Pancreas (tissue), 10 donors: ENCODE measurements around the gene AFAP1L2. TPM values are rescaled to one million over a fixed set of nuclear protein-coding genes. Genes with fewer than 3 reads are reported as not detected.
A peak's percentile ranks its signal among the peaks of the same experiment; 100 is the strongest.

ENCODE experiments used
- ATAC-seq, 4 donors: fragments of 200-7000 bp; cut with Tn5 transposase; one replicate each; pipeline versions ENCODE4 v1.8.0 to v1.9.1; 2020; ENCODE audit warnings: mild to moderate bottlenecking in 4 of 4, moderate library complexity in 4 of 4
- DNase-seq, 6 donors: peaks; one replicate each; pipeline ENCODE4 v3.0.0-alpha.2; 2020
- FAIRE-seq: peaks from 2 replicates; lab custom pipeline; 2012; peaks lifted over from hg19 to GRCh38; lab: Jason Lieb, UNC
- H3K27ac ChIP-seq, 4 donors: fragments of 200-600 bp; sonication (generic); 1 replicate in 3 of 4; 2 replicates in 1 of 4; pipeline versions ENCODE4 v1.5.0 to v1.8.0; 2020
- H3K27me3 ChIP-seq, 4 donors: fragments of 200-600 bp; one replicate each; pipeline ENCODE4 v1.8.0; 2021
- H3K36me3 ChIP-seq, 3 donors: fragments of 200-600 bp; sonication (generic) in 1 of 3; one replicate each; pipeline versions ENCODE4 v1.5.0 to v1.8.0; 2020 to 2021
- H3K4me1 ChIP-seq, 3 donors: fragments of 200-600 bp; one replicate each; pipeline ENCODE4 v1.8.0; 2021
- H3K4me3 ChIP-seq, 4 donors: fragments of 200-600 bp; sonication (generic) in 2 of 4; one replicate each; pipeline versions ENCODE4 v1.5.0 to v1.8.0; 2020 to 2021
- H3K9me3 ChIP-seq, 4 donors: fragments of 200-600 bp; one replicate each; pipeline ENCODE4 v1.8.0; 2021
- whole genome bisulfite sequencing, 2 donors: extraction: QIAGEN DNeasy Blood & Tissue Kit; methylation state at CpG; one replicate each; pipeline ENCODE4 v1.1.7; 2013; 5-methylcytosine and 5-hydroxymethylcytosine counted together
- intact Hi-C, 3 donors: fragments of 100-400 bp; cut with DNase I; formaldehyde crosslinking; loops; one replicate each; pipeline versions ENCODE4 v1.11.1 to v1.14.2; 2022
- polyA plus RNA-seq, 2 donors: library from polyadenylated mRNA; stranded (reverse); fragments of 200-250 nt; gene quantifications; one replicate each; pipeline ENCODE4 v1.2.3, GENCODE V29; 2013
- total RNA-seq, 6 donors: library from RNA; stranded (reverse); fragmentation: NEBNext Ultra II Directional in 4 of 6; extraction: Animal tissue kit (Norgen Biotek cat#: 25700) in 4 of 6; gene quantifications; one replicate each; pipeline versions ENCODE4 v1.2.1 to v1.2.4, GENCODE V29; 2021 to 2023
- TF ChIP-seq, protein P1 (sequence below), 4 donors: fragments of 200-600 bp; sonication (generic) in 3 of 4; IDR thresholded peaks; one replicate each; pipeline versions ENCODE4 v1.5.0 to v1.8.0; 2021; ENCODE audit warnings: antibody characterized with exemption in 4 of 4
- donor health status: healthy with polysubstance abuse.
- donor health status: DM: no; HTN: no; CAD: no; lungs with moderate emphysema.
- donor health status: DM: no; HTN: no; CAD: no.
- donor health status: control.
- donor health status: control.
- donor health status: Bipolar disorder and iron deficiency.
- donor health status: DM: yes; HTN: yes; CAD: no.
- donor health status: DM: no; HTN: no; CAD: no.
- donor health status: DM: no; HTN: no; CAD: no.
- donor health status: DM: yes; HTN: yes; CAD: no.

Gene AFAP1L2
- total and polyA plus RNA-seq, 8 donors = 3.3 to 19.9 (median 5.3) TPM

DNA sequence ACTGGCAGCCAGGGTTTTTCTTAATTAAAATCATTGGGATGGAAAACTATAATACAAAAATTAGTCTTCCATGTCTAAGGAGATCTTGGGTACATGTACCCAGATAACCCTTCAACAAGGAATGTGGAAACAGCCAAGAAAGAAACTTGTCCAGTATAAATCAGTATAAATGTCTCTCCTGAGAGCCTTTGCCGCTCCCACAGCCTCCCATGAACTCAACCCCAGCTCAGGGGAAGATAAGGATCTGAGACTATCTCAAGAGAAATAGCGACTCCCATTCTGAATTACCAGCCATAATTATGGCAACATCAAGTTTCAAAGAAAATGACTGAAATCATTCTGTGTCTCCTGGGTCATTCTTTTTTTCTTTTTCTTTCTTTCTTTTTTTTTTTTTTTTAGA, 32.6 kb upstream of the AFAP1L2 start:
- DNase-seq (no peak), ATAC-seq (no peak), FAIRE-seq (no peak)
- 95 to 98% methylated on average over 2 of the region's 2 CpGs for WGBS, 2 donors
- TF ChIP-seq, protein P1, sequence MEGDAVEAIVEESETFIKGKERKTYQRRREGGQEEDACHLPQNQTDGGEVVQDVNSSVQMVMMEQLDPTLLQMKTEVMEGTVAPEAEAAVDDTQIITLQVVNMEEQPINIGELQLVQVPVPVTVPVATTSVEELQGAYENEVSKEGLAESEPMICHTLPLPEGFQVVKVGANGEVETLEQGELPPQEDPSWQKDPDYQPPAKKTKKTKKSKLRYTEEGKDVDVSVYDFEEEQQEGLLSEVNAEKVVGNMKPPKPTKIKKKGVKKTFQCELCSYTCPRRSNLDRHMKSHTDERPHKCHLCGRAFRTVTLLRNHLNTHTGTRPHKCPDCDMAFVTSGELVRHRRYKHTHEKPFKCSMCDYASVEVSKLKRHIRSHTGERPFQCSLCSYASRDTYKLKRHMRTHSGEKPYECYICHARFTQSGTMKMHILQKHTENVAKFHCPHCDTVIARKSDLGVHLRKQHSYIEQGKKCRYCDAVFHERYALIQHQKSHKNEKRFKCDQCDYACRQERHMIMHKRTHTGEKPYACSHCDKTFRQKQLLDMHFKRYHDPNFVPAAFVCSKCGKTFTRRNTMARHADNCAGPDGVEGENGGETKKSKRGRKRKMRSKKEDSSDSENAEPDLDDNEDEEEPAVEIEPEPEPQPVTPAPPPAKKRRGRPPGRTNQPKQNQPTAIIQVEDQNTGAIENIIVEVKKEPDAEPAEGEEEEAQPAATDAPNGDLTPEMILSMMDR (IDR thresholded peaks at IDR 0.05) = no peak
- intact Hi-C loops = loop anchor here in 2 of 3 donors (5.0 to 10.0 kb wide), 2 partner anchors 122 to 135 kb away; no protein-coding TSS in a partner anchor
- Histone ChIP-seq H3K4me1 (peaks cover under 1 to 5% (median 2%) of the 10 kb centered on the region in 3 donors), H3K9me3 (no peaks in the 10 kb centered on the region), H3K36me3 (peaks cover 0 to 26% (median 0%) of the 10 kb centered on the region in 3 donors), H3K27ac (no peak overlapping the region), H3K27me3 (no peaks in the 10 kb centered on the region), H3K4me3 (no peak overlapping the region)

DNA sequence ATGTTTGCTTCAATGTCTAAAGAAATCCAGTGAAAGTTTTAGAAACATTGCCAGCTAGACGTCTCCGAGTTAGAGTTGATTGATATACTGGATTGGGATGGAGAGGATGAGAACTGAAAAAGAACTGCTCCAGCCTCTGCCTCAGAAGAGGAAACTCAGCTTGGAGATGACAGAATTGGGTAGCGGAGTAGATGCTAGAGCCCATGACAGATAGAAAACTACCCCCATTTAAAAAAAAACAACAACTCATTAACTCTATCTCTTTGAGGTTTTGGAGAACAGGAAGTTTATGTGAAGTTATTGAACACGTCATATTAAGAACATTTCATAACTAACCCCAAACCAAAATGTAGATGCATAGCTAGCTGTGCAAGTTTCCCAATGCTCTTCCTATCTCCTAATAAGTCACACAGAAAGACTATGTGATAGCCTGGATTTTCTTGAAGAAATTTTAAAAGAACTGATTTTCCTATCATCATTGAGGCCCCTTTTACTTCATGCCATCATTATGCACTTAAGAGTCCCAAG, 28.3 kb upstream of the AFAP1L2 start:
- ATAC-seq (no peak), DNase-seq (no peak), FAIRE-seq (no peak)
- 87 to 89% methylated on average over 4 of the region's 4 CpGs for WGBS, 2 donors
- TF ChIP-seq, protein P1 (IDR thresholded peaks at IDR 0.05) = no peak
- Histone ChIP-seq H3K27me3 (no peaks in the 10 kb centered on the region), H3K4me1 (peaks cover 18 to 34% (median 21%) of the 10 kb centered on the region in 3 donors), H3K27ac (no peak overlapping the region), H3K36me3 (no peaks in the 10 kb centered on the region), H3K9me3 (no peaks in the 10 kb centered on the region), H3K4me3 (no peak overlapping the region)
- intact Hi-C loops = loop anchor here in 1 of 3 donors (10.0 kb wide), 1 partner anchor 118 kb away; no protein-coding TSS in a partner anchor

DNA sequence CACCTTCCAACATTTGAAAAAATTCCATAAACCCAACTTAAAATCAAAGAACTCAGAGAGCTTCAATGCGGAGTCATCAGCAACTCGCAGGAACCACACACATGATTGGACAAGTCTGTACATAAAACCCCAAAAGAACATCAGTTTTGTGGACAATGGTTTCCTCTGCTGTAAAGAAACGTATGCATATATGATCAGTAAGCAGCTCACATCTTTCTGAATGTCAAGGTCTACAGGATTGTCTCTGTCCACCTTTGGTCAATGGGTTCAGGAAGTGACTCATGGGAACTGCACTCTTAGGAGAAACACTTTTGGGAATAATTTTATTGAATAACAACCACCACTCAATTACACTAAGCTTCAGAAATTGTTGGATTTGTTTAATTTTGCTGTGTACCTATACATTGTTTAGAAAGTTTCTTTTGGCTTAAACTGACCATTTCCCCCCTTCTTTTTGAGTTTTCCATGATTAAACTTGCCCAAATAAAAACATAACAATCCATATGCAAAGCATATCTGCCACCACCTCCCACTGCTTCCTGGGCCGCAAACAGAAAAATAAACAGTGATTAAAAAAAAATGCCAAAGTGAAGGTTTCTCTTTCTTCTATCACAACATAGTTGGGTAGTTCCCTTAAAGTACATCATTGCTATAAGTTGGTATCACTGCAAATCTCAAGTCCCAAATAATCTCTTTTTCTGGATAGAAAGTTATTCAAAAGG, 27.3 kb upstream of the AFAP1L2 start:
- H3K27me3 ChIP-seq = no peaks in the 10 kb centered on the region
- intact Hi-C loops = loop anchor here in 1 of 3 donors (10.0 kb wide), 1 partner anchor 117 kb away; no protein-coding TSS in a partner anchor
- peak overlapping the region; percentile 58 to 66 (median 64) for H3K27ac ChIP-seq
- H3K9me3 ChIP-seq = no peaks in the 10 kb centered on the region
- 35 to 43% methylated on average over 4 of the region's 4 CpGs for WGBS, 2 donors
- ATAC-seq = peak in 1 of 4 donors; percentile 3
- FAIRE-seq = no peak
- H3K4me3 ChIP-seq = no peak overlapping the region
- H3K36me3 ChIP-seq = no peaks in the 10 kb centered on the region
- no peak for DNase-seq
- TF ChIP-seq, protein P1 (IDR thresholded peaks at IDR 0.05) = no peak
- peaks cover 26 to 44% (median 27%) of the 10 kb centered on the region in 3 donors for H3K4me1 ChIP-seq

GRCh38 chr10:114430688-114431413, 26.5 kb upstream of the AFAP1L2 start:
- H3K27ac ChIP-seq = peak overlapping the region; percentile 58 to 66 (median 64)
- FAIRE-seq = no peak
- TF ChIP-seq, protein P1 (IDR thresholded peaks at IDR 0.05) = no peak
- H3K27me3 ChIP-seq = no peaks in the 10 kb centered on the region
- H3K4me3 ChIP-seq = no peak overlapping the region
- no peaks in the 10 kb centered on the region for H3K9me3 ChIP-seq
- intact Hi-C loops = loop anchor here in 1 of 3 donors (10.0 kb wide), 1 partner anchor 116 kb away; no protein-coding TSS in a partner anchor
- ATAC-seq = peak; percentile 91 to 94 (median 92)
- H3K36me3 ChIP-seq = no peaks in the 10 kb centered on the region
- DNase-seq = peak; percentile 86 to 95 (median 93)
- 44 to 48% methylated on average over 12 of the region's 12 CpGs for WGBS, 2 donors
- H3K4me1 ChIP-seq = peaks cover 26 to 45% (median 27%) of the 10 kb centered on the region in 3 donors
